PC-9 (cell line): ENCODE measurements around the gene CKAP2L.
"Not testable (repeated sequence)": the region's sequence is repeated elsewhere in the genome, so short reads cannot be mapped to it uniquely, and the experiment has no call there.

Source experiments
- CTCF ChIP-seq: fragments of 200-600 bp; sonication (generic); conservative IDR thresholded peaks from 2 replicates; pipeline ENCODE4 v1.6.1; 2017; ENCODE audit warnings: mixed run types, antibody characterized with exemption, mild to moderate bottlenecking, moderate library complexity
- EZH2 ChIP-seq: fragments of 200-600 bp; sonication (generic); IDR thresholded peaks from 2 replicates; pipeline ENCODE4 v1.8.0; 2017; ENCODE audit warnings: antibody characterized with exemption, low read depth

GRCh38 chr2:112716826-112717352 is 47.5 kb downstream of the CKAP2L start:
- TF ChIP-seq CTCF, EZH2: not testable (repeated sequence)
